Right atrium auricular region (tissue), 2 donors: ENCODE measurements around the gene ERC2. TPM values are rescaled to one million over a fixed set of nuclear protein-coding genes. Genes with fewer than 3 reads are reported as not detected.

Source experiments
- DNase-seq: peaks from one replicate; pipeline ENCODE4 v3.0.0-alpha.2; 2019; ENCODE audit warnings: low spot score
- H3K27ac ChIP-seq, 2 donors: fragments of 200-600 bp; sonication (generic); 1 replicate in 1 of 2; 2 replicates in 1 of 2; pipeline ENCODE4 v1.5.1; 2016 to 2019
- H3K27me3 ChIP-seq, 2 donors: fragments of 200-600 bp; sonication (generic); one replicate each; pipeline versions ENCODE4 v1.5.1 to v1.6.0; 2017 to 2019
- H3K36me3 ChIP-seq: fragments of 200-600 bp; sonication (generic); one replicate; pipeline ENCODE4 v1.5.1; 2016
- H3K4me1 ChIP-seq, 2 donors: fragments of 200-600 bp; sonication (generic); one replicate each; pipeline versions ENCODE4 v1.5.1 to v1.6.0; 2017 to 2019
- H3K4me3 ChIP-seq, 2 donors: fragments of 200-600 bp; sonication (generic); 1 replicate in 1 of 2; 2 replicates in 1 of 2; pipeline ENCODE4 v1.5.1; 2017 to 2019; ENCODE audit warnings: mild to moderate bottlenecking in 1 of 2, moderate library complexity in 1 of 2
- H3K9me3 ChIP-seq, 2 donors: fragments of 200-600 bp; sonication (generic); one replicate each; pipeline ENCODE4 v1.5.1; 2019
- total RNA-seq, 2 donors: library from RNA; depleted of rRNA; stranded (reverse); fragments of >200 nt; gene quantifications; one replicate each; pipeline ENCODE4 v1.1.0, GENCODE V29; 2016
- TF ChIP-seq, protein P1 (sequence below), 2 donors: fragments of 200-600 bp; sonication (generic); IDR thresholded peaks; one replicate each; pipeline ENCODE4 v1.5.1; 2019; ENCODE audit warnings: antibody characterized with exemption in 2 of 2

Gene ERC2
- total RNA-seq, 2 donors from 2014 or later: 2.9 to 4.0 TPM

DNA sequence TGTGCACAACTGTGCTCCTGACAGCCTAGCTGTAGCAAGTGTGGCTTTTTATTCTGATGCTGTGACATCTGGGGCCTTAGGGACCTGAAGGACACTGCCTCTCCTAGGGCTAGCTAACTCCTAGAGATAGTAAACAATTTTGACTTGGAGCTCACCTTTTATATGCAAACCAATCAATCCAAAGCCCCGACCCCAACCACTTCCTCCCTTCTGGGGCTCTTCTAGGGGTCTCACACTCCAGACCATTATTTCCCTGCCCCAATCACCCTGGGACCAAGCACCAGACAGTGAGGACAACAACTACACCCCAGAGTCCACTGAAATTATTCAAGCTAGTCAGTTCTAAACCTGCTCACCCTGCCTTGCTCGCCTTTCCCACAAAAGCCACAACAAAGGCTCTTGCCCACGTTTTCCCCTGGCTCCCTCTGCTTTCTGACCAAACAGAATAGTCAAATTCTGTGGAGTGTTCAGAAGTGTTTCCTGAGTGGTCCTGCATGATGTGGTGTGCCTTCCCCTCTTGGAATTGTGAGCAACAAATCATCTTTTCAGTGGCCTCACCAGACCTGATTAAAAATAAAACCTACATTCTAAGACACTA, 897.0 kb downstream of the ERC2 start:
- no peak overlapping the region for H3K4me3 ChIP-seq
- no peaks in the 10 kb centered on the region for H3K36me3 ChIP-seq
- no peaks in the 10 kb centered on the region for H3K27me3 ChIP-seq
- no peak for DNase-seq
- no peaks in the 10 kb centered on the region for H3K9me3 ChIP-seq
- peaks cover 0 to 16% of the 10 kb centered on the region in 2 donors for H3K4me1 ChIP-seq
- TF ChIP-seq, protein P1, sequence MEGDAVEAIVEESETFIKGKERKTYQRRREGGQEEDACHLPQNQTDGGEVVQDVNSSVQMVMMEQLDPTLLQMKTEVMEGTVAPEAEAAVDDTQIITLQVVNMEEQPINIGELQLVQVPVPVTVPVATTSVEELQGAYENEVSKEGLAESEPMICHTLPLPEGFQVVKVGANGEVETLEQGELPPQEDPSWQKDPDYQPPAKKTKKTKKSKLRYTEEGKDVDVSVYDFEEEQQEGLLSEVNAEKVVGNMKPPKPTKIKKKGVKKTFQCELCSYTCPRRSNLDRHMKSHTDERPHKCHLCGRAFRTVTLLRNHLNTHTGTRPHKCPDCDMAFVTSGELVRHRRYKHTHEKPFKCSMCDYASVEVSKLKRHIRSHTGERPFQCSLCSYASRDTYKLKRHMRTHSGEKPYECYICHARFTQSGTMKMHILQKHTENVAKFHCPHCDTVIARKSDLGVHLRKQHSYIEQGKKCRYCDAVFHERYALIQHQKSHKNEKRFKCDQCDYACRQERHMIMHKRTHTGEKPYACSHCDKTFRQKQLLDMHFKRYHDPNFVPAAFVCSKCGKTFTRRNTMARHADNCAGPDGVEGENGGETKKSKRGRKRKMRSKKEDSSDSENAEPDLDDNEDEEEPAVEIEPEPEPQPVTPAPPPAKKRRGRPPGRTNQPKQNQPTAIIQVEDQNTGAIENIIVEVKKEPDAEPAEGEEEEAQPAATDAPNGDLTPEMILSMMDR (IDR thresholded peaks at IDR 0.05): no peak
- H3K27ac ChIP-seq: peak overlapping the region in 1 of 2 donors; percentile 65

DNA sequence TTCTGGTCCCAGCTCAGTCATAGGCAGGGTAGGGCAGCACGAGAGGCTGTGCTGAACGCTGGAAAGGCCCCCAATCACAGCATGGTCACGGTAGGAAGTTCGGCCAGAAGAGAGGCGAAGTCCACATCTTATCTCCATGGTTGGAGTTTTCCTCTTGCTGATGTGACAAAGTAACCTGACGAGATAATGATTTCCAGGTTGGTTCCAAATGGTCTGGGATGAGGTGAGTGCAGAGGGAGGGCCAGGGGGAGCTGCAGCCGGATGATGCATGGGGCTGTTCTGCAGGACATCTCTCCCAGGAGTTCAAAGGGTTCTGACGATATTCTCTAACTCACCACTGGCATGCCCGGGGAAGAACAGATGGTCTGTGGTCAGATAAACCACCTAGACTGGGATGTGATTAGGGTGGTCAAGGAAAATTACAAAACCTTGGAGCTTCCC, 898.0 kb downstream of the ERC2 start:
- H3K4me1 ChIP-seq: peaks cover 0 to 16% of the 10 kb centered on the region in 2 donors
- TF ChIP-seq, protein P1 (IDR thresholded peaks at IDR 0.05): no peak
- no peak for DNase-seq
- no peaks in the 10 kb centered on the region for H3K27me3 ChIP-seq
- no peaks in the 10 kb centered on the region for H3K36me3 ChIP-seq
- no peaks in the 10 kb centered on the region for H3K9me3 ChIP-seq
- no peak overlapping the region for H3K4me3 ChIP-seq
- H3K27ac ChIP-seq: no peak overlapping the region

DNA sequence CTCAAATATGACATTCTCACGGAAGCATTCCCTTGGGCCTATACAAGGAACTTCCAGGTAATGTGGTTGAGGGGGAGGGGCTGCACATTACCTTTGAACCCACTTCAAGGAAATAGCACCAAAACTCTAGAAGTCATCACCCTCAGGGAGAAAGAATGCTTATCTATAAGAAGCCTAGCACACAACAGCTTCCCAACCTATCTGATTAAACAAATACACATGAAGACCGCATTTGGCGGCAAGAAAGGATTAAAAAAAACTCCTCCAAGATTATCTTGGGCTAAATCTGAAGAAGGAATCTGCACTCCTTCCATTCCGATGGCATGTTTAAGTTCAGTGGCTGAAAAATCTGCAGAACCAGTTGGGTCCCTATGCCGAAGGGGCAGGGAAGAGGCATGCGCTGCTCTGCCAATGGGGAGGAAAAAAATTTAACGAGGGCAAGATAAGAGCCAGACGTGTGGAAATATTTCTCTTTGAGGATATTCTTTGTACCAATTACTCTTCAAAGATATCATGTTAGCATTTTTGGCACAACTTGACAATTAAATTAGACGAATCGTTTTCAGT, 899.2 kb downstream of the ERC2 start:
- Histone ChIP-seq H3K27me3 (no peaks in the 10 kb centered on the region), H3K36me3 (no peaks in the 10 kb centered on the region), H3K4me1 (peaks cover 0 to 16% of the 10 kb centered on the region in 2 donors), H3K9me3 (no peaks in the 10 kb centered on the region), H3K27ac (no peak overlapping the region), H3K4me3 (no peak overlapping the region)
- DNase-seq: no peak
- TF ChIP-seq, protein P1 (IDR thresholded peaks at IDR 0.05): no peak

DNA sequence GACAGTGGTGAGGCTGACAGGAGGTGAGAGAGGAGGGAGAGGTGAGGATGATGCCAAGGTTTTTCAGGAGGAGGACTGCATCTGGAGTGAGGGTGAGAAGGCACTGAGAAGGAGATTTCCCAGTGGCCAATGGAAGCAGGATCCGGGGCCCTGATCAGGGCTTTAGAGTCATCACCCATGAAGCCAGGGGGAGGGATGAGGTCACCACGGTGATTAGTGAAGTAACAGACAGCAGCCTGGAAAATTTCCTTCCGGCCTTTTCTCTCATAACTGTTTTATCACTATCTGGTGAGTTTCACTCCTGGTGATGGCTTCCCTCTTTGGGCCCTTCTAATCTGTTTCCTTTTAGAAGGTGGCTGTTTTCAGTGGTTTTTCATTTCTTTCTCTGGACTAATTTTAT, 900.7 kb downstream of the ERC2 start:
- Histone ChIP-seq H3K4me1 (peaks cover 0 to 16% of the 10 kb centered on the region in 2 donors), H3K27ac (no peak overlapping the region), H3K27me3 (no peaks in the 10 kb centered on the region), H3K4me3 (no peak overlapping the region), H3K9me3 (no peaks in the 10 kb centered on the region), H3K36me3 (no peaks in the 10 kb centered on the region)
- DNase-seq: no peak
- TF ChIP-seq, protein P1 (IDR thresholded peaks at IDR 0.05): no peak

DNA sequence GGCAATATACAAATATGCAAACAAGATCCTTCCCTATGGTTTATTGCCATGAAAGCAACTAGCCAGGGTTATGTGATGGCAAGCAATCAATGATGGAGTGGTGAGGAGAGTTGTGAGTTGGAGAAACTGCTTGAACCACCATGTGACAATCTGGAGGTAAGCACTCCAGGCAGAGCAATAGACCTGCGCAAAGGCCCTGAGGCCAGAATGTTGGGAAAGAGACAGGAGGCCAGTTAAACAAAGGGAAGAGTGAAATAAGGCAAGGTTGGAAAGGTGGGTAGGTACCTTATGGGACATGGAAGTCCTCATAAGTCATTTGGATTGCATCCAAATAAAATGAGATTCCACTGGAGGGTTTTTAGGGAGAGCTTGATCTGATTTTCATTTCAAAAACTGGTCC, 901.1 kb downstream of the ERC2 start:
- Histone ChIP-seq H3K9me3 (no peaks in the 10 kb centered on the region), H3K4me1 (peaks cover 0 to 11% of the 10 kb centered on the region in 2 donors), H3K27ac (no peak overlapping the region), H3K36me3 (no peaks in the 10 kb centered on the region), H3K4me3 (no peak overlapping the region), H3K27me3 (no peaks in the 10 kb centered on the region)
- TF ChIP-seq, protein P1 (IDR thresholded peaks at IDR 0.05): no peak
- DNase-seq: no peak

DNA sequence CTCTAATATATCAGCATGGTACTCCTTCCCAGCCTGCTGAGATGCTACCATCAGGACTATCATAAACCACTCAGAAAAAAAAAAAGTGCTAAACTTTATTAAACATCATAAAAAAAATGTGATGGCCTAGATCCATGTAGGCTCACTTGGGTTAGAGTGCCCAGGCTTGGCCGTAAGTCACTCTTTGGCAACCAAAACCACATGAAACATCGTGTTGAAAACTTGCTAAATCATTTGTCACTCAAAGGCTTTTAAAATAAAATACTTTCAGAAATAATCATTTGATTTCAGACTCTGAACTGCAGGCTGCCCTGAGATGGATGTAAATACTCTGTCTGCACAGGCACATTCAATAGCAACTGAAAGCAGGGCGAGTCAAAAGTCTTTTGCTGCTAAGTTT, 902.7 kb downstream of the ERC2 start:
- TF ChIP-seq, protein P1 (IDR thresholded peaks at IDR 0.05): no peak
- no peaks in the 10 kb centered on the region for H3K9me3 ChIP-seq
- H3K27me3 ChIP-seq: no peaks in the 10 kb centered on the region
- H3K4me3 ChIP-seq: no peak overlapping the region
- DNase-seq: no peak
- no peaks in the 10 kb centered on the region for H3K36me3 ChIP-seq
- H3K4me1 ChIP-seq: no peaks in the 10 kb centered on the region
- no peak overlapping the region for H3K27ac ChIP-seq
